Posterior vena cava (tissue), 2 donors: ENCODE data around the gene TMEM144. TPM values are rescaled to one million over a fixed set of nuclear protein-coding genes. Genes with fewer than 3 reads are reported as not detected.

ENCODE experiments used
- DNase-seq: peaks from one replicate; pipeline ENCODE4 v3.0.0-alpha.2; 2020; ENCODE audit warnings: low spot score
- intact Hi-C, 2 donors: fragments of 100-400 bp; cut with DNase I; formaldehyde crosslinking; loops; one replicate each; pipeline versions ENCODE4 v1.14.1 to v1.14.2; 2022 to 2023
- long read RNA-seq, 2 donors: library from polyadenylated mRNA; unstranded; transcript quantifications; one replicate each; pipeline ENCODE4 v2.0.0, GENCODE V29; 2020 to 2021
- total RNA-seq, 2 donors: library from RNA; stranded (reverse); fragmentation: NEBNext Ultra II Directional; extraction: Animal tissue kit (Norgen Biotek cat#: 25700); gene quantifications; one replicate each; pipeline ENCODE4 v1.2.1, GENCODE V29; 2021
- donor health status: DM: yes; HTN: yes; CAD: no.
- donor health status: DM: yes; HTN: yes; CAD: no.

The TMEM144 gene
- total RNA-seq = 1 to 10 TPM; 5.1 to 8.0 TPM
- long read RNA-seq, donor 1 = 0 reads
- long read RNA-seq, donor 2, partial matches to known transcripts = 1 of 3 reads
- long read RNA-seq, donor 2, other reads (novel, unspliced or antisense) = 2 of 3 reads

- intact Hi-C loops = no loop called here
- DNase-seq = peak; percentile 98
Observed at GRCh38 chr4:158209825-158210807, at the start of gene TMEM144. TMEM144 (plus strand) TSS chr4:158210486; CDS start chr4:158212668, 2,182 bp downstream.

GRCh38 chr4:158161551-158162354 is 48.5 kb upstream of the TMEM144 start:
- no peak for DNase-seq
- intact Hi-C loops = no loop called here

- no peak for DNase-seq
- intact Hi-C loops = no loop called here
Observed at GRCh38 chr4:158162631-158163030, 47.7 kb upstream of the TMEM144 start.

GRCh38 chr4:158163941-158164767 is 46.1 kb upstream of the TMEM144 start:
- no peak for DNase-seq
- intact Hi-C loops = no loop called here

- intact Hi-C loops = no loop called here
Observed at GRCh38 chr4:158164768-158165213, 45.5 kb upstream of the TMEM144 start.

GRCh38 chr4:158166701-158167100 is 43.6 kb upstream of the TMEM144 start:
- DNase-seq = no peak
- intact Hi-C loops = no loop called here

More at GRCh38 chr4:158164768-158165213, 45.5 kb upstream of the TMEM144 start:
- DNase-seq = no peak

- intact Hi-C loops = no loop called here
- DNase-seq = no peak
Observed at GRCh38 chr4:158168606-158169005, 41.7 kb upstream of the TMEM144 start.

GRCh38 chr4:158169506-158169905 is 40.8 kb upstream of the TMEM144 start:
- intact Hi-C loops = no loop called here
- no peak for DNase-seq

- DNase-seq = no peak
- intact Hi-C loops = loop anchor here in 1 of 2 donors (5.0 kb wide), 1 partner anchor 178 kb away; no protein-coding TSS in a partner anchor
Observed at GRCh38 chr4:158169931-158170690, 40.2 kb upstream of the TMEM144 start.

- intact Hi-C loops = loop anchor here in 1 of 2 donors (5.0 kb wide), 1 partner anchor 179 kb away; no protein-coding TSS in a partner anchor
- DNase-seq = peak; percentile 91
Observed at GRCh38 chr4:158170691-158171561, 39.4 kb upstream of the TMEM144 start.

GRCh38 chr4:158172261-158173258 is 37.7 kb upstream of the TMEM144 start, which contains the start of gene GASK1B:
GASK1B (minus strand) TSS chr4:158173025; CDS start chr4:158171375, 1,650 bp downstream.
- intact Hi-C loops = loop anchor here (2.0 to 5.0 kb wide), 2 partner anchors 180 kb away; no protein-coding TSS in a partner anchor
- DNase-seq = no peak

GRCh38 chr4:158176108-158176507 is 34.2 kb upstream of the TMEM144 start:
- no peak for DNase-seq
- intact Hi-C loops = no loop called here

GRCh38 chr4:158176776-158177175 is 33.5 kb upstream of the TMEM144 start:
- intact Hi-C loops = no loop called here
- DNase-seq = no peak

- no peak for DNase-seq
- intact Hi-C loops = no loop called here
Observed at GRCh38 chr4:158179465-158179864, 30.8 kb upstream of the TMEM144 start.

- intact Hi-C loops = no loop called here
- no peak for DNase-seq
Observed at GRCh38 chr4:158181906-158182305, 28.4 kb upstream of the TMEM144 start.

GRCh38 chr4:158182736-158183135 is 27.6 kb upstream of the TMEM144 start:
- DNase-seq = peak; percentile 51

More at GRCh38 chr4:158182736-158183135, 27.6 kb upstream of the TMEM144 start:
- intact Hi-C loops = no loop called here
